GM21526 (cell line): ENCODE measurements around the gene NPAT.

Experiments
- ATAC-seq: cut with Tn5 transposase; IDR thresholded peaks from one replicate; pipeline ENCODE4 v1.9.1; 2021; ENCODE audit warnings: moderate library complexity; ENCODE audit not compliant: unreplicated experiment, low FRiP score

Gene NPAT

DNA sequence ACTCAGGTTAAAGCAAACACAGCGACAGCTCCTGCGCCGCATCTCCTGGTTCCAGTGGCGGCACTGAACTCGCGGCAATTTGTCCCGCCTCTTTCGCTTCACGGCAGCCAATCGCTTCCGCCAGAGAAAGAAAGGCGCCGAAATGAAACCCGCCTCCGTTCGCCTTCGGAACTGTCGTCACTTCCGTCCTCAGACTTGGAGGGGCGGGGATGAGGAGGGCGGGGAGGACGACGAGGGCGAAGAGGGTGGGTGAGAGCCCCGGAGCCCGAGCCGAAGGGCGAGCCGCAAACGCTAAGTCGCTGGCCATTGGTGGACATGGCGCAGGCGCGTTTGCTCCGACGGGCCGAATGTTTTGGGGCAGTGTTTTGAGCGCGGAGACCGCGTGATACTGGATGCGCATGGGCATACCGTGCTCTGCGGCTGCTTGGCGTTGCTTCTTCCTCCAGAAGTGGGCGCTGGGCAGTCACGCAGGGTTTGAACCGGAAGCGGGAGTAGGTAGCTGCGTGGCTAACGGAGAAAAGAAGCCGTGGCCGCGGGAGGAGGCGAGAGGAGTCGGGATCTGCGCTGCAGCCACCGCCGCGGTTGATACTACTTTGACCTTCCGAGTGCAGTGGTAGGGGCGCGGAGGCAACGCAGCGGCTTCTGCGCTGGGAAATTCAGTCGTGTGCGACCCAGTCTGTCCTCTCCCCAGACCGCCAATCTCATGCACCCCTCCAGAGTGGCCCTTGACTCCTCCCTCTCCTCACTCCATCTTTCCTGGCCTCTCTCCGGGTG lies at the start of gene NPAT, which contains the start of gene ATM:
Gene NPAT, minus strand, starts transcription at position 65 of the 774 bp plus-strand sequence. CDS start 102 bp downstream, outside the sequence.
Gene ATM, plus strand, starts transcription at position 494 of the 774 bp plus-strand sequence. CDS start 4,558 bp downstream, outside the sequence.
- peak; percentile 73 for ATAC-seq

DNA sequence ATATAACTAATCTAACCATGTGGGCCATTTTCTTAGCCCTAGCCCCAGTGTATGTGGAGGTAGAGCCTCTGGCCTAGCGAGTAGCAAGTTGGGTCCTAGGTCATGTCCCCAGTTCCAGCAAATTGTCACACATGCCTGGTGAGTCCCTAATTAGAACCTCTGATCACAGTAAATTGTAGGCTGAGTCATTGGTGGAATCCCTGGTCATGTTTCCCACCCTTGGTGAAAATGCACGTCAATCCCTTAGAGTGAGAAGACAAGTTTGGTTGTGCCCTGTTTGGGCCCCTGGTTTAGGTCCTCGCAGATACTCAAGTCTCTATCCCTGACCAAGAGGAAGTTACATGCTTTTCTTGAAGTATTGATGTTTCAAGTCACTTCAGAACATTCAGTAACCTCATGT lies 47.1 kb upstream of the NPAT start:
- no peak for ATAC-seq

DNA sequence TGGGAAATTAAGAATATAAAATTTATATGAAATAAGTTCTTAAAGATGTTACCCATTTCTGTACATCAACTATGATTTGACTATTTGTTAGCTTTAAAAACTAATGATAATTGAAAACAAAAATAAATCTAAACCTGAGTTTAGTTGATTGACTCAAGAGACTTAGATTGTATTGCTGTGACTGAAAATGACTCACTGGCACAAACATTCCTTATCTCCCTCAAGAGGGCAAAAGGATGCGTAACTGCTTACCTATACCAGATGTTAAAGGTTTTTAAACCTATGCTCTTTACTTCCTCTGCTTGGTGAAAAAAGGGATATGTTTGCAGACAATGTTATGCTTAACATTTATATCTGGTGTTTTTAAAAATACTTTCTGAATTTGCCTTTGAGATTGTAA lies 30.7 kb upstream of the NPAT start:
- ATAC-seq = no peak

DNA sequence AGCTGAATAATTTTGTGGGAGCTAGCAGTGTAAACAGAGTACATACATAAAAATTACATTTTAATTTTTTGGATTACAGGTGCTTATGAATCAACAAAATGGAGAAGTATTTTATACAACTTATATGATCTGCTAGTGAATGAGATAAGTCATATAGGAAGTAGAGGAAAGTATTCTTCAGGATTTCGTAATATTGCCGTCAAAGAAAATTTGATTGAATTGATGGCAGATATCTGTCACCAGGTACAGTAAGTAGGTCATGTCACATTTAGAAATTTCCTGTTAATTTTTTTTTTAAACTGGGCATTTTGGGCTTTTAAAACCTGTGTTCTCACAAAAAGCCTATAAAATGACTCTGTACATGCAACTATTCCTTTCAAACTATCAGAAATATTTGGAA lies 24.4 kb upstream of the NPAT start:
- ATAC-seq = no peak

- no peak for ATAC-seq
These were observed 23.9 kb upstream of the NPAT start for GRCh38 chr11:108246308-108246707.

- no peak for ATAC-seq
These were observed 20.0 kb upstream of the NPAT start for GRCh38 chr11:108242422-108242821.

GRCh38 chr11:108241330-108242037 lies 19.0 kb upstream of the NPAT start:
- ATAC-seq = no peak

- ATAC-seq = no peak
These were observed 16.6 kb upstream of the NPAT start for GRCh38 chr11:108239076-108239475.

DNA sequence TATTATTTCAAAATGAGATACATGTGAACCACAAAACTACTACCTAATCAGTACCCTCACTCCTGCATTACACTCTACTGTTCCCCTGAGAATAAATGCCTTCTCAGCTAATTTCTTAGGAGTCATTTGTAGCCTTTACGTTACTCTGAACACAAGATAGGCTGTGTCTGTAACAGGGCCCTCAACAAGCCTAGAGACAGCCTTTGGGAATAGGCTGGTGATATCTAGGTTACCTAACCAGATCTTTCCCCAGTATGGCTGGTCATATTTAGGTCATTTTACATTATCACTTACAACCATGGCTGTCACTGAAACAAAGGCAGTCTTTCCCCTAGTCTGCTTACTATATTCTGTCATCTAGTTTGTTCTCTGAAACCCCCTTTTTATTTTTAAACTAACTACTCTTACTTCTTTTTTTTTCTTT lies 14.6 kb upstream of the NPAT start:
- peak; percentile 35 for ATAC-seq

DNA sequence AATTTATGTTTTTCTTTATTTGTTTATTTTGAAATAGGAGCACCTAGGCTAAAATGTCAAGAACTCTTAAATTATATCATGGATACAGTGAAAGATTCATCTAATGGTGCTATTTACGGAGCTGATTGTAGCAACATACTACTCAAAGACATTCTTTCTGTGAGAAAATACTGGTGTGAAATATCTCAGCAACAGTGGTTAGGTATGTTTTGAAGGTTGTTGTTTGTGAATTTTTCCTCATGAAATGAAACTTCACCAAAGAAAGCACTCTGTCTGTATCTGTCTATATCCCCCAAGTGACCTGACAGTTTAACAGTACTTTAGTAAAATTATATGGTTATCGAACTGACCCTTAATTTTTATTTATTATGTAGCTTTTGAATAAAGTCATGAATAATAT lies 13.2 kb upstream of the NPAT start:
- ATAC-seq = no peak

DNA sequence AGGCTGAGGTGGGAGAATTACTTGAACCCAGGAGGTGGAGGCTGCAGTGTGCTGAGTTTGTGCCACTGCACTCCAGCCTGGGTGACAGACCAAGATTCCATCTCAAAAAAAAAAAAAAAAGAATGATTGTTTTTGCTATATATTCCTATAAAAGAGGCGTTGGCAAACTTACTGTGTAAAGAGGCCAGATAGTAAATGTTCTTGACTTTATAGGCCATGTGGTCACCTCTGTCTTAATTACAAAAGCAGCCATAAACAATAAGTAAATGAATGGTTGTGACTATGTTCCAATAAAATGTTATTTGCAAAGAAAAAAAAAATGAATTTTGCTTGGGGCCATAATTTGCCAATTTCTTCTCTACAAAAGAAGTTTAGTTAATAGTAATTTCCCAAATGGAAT lies 12.8 kb upstream of the NPAT start:
- no peak for ATAC-seq

- no peak for ATAC-seq
These were observed 11.0 kb upstream of the NPAT start for GRCh38 chr11:108233277-108233945.

DNA sequence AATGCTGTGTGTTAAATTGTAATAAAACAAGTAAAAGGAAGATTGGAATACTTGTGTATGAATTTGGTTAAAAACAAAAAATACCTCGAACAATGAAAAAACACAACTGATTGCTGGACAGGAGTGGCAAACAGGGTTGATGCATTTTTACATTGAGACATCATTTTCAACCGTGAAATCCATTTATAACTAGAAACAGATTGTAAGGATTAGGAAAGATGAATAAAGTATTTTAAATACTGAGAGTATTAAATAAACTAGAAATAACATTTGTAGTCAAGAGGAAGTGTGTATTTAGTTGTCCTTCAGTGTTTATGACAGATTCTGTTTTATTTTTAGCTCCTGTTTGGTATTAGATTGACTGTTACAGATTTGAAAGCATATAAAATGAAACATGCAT lies 5.8 kb upstream of the NPAT start:
- ATAC-seq = no peak

GRCh38 chr11:108226036-108226435 lies 3.6 kb upstream of the NPAT start:
- ATAC-seq = no peak

DNA sequence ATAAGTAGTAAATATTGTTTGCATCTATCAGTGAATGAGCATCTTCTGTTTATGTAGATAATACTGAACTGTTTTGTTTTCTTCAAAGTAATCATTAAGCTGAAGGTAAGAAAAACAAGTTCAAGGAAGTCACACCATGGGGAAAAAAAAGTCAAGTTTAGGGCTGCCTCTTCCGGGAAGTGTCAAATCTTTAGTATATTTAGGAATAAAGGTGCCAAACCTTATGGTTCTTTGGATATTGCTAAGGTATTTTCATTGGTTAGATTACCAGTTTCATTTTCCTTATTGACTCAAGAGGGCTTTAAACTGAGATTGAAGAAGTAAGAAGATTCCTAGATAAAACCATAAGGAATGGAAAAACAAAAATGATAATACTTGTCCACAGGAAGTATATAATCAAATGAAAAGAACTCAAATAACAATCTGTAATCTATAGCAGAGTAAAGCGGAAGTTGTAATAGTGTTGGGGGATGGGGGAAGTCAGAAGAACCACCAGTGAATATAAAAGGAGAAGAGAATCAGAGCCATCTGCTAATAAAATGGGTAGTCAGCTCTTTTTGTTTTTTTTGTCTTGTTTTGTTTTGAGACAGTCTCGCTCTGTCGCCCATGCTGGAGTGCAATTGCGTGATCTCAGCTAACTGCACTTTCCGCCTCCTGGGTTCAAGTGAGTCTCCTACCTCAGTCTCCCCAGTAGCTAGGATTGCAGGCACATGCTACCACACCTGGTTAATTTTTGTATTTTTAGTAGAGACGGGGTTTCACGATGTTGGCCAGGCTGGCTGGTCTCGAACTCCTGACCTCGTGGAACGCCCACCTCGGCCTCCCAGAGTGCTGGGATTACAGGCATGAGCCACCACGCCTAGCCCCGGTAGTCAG lies 2.7 kb upstream of the NPAT start:
- ATAC-seq = no peak

DNA sequence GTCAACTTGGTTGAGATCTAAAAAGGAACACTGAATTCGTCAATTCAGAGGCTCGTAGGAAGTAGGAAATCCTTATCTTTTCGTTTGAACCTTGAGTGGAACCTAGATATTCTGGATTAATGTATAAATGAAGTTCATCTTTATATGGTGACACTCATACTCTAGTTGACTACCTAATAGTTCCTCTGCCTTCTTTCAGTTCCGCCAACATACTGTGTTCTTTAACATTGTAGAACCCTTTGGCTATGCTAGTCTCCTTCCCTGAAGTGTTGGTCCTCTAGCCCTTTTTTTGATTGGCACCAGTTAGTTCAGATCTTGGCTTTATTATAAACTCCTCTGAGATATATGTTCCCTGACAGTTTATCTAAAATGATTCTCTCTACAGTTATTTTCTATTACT lies 1.9 kb upstream of the NPAT start:
- no peak for ATAC-seq

DNA sequence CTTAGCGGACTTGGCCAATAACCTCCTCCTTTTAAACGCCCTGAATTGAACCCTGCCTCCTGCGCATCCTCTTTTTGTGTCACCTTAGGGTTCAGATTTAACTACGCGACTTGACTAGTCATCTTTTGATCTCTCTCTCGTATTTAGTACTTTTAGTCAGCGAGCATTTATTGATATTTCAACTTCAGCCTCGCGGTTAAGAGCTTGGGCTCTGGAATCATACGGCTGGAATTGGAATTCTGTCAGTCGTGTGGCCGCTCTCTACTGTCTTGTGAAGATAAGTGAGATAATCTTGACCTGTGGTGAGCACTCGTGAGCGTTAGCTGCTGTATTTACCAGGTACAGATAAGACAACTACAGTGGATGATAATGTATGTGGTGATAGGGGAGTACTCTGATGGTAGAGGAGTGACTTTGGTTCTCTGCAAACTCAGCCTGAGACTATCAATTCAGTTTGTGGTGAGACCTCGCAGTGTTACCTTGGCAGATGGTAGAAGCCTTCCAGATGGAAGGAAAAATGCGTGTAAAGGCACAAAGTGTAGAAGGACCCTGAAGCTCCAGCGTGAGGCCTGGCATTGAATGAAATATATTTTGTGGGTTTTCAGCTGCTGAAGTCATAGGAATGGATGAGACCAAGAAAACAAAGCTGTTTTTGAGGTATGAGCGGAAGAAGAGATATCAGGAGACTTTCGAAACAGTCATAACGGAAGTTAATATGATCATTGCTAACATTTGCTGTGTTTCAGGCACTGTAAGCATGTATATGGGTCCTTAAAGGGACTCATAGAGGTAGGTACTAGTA lies 1.1 kb upstream of the NPAT start:
- ATAC-seq = peak; percentile 34

DNA sequence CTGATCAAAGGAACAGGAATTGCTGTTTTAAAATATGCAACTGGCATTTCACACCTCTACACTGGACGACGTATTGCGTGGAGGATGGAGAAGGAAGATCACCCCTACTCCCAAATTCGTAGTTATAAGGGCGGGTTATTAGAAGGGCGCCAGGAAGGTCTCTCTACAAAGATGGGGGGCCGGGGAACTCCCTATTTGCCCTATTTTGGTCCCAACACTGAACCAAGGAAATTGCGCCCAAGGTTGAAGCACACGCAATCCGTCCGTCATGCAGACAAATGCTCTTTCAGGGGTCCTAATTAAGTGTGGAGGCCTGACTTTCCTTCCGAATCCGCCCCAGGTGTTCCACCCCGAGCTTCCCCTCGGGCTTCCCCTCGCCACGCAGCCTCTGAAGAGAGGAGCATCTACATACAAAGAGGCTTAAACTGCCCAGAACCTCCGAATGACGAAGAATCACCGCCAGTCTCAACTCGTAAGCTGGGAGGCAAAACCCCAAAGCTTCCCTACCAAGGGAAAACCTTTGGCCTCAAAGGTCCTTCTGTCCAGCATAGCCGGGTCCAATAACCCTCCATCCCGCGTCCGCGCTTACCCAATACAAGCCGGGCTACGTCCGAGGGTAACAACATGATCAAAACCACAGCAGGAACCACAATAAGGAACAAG lies 396 bp downstream of the NPAT start:
- peak; percentile 1 for ATAC-seq

DNA sequence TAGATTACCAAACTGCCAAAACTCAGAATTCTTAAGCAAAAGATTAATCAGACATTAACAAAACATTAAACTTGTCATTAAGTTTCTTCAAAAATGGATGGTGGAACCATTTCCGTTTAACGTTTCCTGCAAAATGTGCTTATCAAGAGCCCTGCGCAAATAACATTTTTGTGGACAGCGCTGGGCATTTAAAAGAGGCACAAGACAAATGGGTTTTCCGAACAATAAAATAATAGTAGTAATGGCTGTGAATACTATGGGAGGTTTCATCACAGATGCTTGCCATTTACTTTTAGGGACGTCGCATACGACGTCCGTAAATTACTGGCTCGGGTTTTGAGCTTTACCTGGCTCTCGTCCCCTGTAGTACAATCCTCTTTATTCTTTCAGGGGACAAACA lies 1.1 kb downstream of the NPAT start:
- ATAC-seq = no peak
